GM13976 (cell line): ENCODE measurements around the gene SIRPD.

Source experiments
- DNase-seq: peaks from one replicate; pipeline ENCODE4 v3.0.0; 2012; ENCODE audit warnings: low spot score
- CTCF ChIP-seq: IDR thresholded peaks from 2 replicates; pipeline ENCODE4 v1.5.1; 2012; ENCODE audit warnings: borderline replicate concordance, mild to moderate bottlenecking; ENCODE audit not compliant: insufficient read depth; ENCODE audit errors: extremely low read depth, missing control alignments, control extremely low read depth
- in situ Hi-C: fragments of 300-500 bp; cut with MboI; formaldehyde crosslinking; loops from one replicate; pipeline ENCODE4 v1.12.0; 2022; ENCODE audit warnings: low sequenced_read_pairs, mixed read lengths, inconsistent platforms; ENCODE audit not compliant: unreplicated experiment

The SIRPD gene

GRCh38 chr20:1509237-1509636 is 48.3 kb downstream of the SIRPD start:
- in situ Hi-C loops = no loop called here

GRCh38 chr20:1508574-1508973 is 48.9 kb downstream of the SIRPD start:
- in situ Hi-C loops = no loop called here
- TF ChIP-seq CTCF = no peak
- no peak for DNase-seq

More at GRCh38 chr20:1509237-1509636, 48.3 kb downstream of the SIRPD start:
- DNase-seq = peak; percentile 28
- TF ChIP-seq CTCF = peak; percentile 16

- DNase-seq = no peak
- in situ Hi-C loops = no loop called here
- no peak for TF ChIP-seq CTCF
These were observed 50.2 kb downstream of the SIRPD start for GRCh38 chr20:1507276-1507675.

- no peak for TF ChIP-seq CTCF
- in situ Hi-C loops = no loop called here
- no peak for DNase-seq
These were observed 51.6 kb downstream of the SIRPD start for GRCh38 chr20:1505871-1506270.

- no peak for TF ChIP-seq CTCF
- in situ Hi-C loops = no loop called here
- DNase-seq = no peak
These were observed 52.1 kb downstream of the SIRPD start for GRCh38 chr20:1505361-1505760.

GRCh38 chr20:1503564-1504227 is 53.8 kb downstream of the SIRPD start:
- DNase-seq = peak; percentile 77
- in situ Hi-C loops = no loop called here
- TF ChIP-seq CTCF = peak; percentile 96
